Stimulated activated CD4-positive, alpha-beta T cell treated with anti-CD3 and anti-CD28 coated beads, Interleukin-12 subunit alpha, Interleukin-12 subunit beta, amount 100 ng/mL, for 4 hours (primary cell): Measurements from ENCODE around the gene CDK9.
"Not testable (repeated sequence)": the region's sequence is repeated elsewhere in the genome, so short reads cannot be mapped to it uniquely, and the experiment has no call there.

Experiments used
- DNase-seq: peaks from one replicate; pipeline ENCODE4 v3.0.0-alpha.2; 2020

The CDK9 gene

DNA sequence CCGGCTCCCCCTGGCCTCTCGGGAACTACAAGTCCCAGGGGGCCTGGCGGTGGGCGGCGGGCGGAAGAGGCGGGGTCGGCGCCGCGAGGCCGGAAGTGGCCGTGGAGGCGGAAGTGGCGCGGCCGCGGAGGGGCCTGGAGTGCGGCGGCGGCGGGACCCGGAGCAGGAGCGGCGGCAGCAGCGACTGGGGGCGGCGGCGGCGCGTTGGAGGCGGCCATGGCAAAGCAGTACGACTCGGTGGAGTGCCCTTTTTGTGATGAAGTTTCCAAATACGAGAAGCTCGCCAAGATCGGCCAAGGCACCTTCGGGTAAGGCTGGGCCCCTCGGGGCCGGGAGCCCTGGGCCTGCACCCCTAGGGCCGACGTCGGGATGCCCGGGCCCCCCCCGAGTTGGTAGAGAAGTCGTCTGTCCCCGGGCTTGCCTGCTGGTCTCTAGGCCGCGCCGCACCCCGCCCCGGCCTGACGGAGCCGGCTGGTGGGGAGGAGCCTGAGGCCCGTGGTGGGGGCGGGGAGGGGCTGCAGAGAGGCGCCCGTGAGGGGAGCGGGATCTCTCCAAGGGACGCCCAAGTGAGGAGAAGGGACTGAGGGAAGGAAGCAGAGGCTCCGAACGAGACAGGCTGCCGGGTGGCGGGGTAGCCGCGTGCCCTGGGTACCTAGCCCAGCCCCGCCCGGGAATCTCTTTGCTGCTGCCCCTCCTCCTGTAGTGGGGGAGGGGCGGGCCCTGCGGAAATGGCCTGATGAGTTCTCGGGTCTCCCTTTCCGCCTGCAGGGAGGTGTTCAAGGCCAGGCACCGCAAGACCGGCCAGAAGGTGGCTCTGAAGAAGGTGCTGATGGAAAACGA lies at the start of gene CDK9:
CDK9 (plus strand) TSS at position 102 of the 840 bp plus-strand sequence; CDS start at position 217, 115 bp downstream.
- peak; percentile 92 for DNase-seq

DNA sequence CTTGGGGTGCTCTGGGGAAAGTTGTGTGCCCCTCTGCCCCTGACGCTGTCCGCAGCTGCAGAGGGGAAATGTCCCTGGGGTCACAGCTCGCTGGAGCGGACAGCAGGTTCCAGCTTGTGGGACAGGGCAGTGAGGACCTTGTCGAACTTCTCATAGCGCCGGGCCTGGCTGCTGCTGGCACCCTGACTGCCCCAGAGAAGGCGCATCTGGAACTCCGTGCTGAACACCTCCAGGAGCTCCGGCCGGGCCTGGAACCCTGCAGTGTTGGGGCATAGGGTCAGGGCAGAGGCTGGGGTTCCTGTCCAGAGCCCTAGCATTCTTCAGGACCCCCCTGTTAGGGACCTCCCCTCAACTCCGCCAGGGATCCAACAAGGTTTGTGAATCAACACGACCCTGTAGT lies 47.2 kb upstream of the CDK9 start:
- DNase-seq, result no peak

DNA sequence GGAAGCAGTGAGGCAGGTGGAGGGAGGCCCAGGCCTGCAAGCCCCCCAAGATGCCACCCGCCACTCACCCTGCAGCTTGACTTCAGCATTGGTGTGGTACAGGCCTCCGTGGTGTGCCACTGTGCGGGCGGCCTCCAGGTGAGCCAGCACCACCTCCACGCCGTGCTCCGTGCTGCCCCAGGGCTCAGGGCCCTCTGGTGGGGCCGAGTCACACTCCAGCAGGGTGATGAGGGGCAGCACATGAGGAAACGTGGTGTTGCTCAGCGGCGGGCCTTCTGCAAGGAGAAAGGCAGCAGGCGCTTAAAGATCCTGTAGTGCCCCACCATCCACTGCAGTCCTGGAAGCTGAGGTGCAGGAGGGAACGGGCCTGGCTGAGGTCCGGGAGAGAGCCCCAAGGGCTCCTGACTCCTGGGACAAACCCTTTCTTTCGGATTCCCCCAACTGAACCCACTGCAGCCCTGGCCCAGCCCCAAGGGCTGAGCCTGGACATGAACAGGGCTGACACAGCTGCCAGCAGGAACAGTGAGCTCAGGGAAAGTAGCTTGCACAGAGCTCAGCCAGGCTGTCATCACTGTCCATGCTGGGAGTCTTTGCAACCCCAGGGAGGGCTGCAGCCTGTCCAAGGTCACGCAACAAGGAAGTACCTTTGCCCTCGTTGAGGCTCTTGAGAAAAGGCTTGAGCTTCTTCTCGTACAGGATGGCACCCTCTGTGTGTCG lies 46.1 kb upstream of the CDK9 start:
- DNase-seq, result no peak

DNA sequence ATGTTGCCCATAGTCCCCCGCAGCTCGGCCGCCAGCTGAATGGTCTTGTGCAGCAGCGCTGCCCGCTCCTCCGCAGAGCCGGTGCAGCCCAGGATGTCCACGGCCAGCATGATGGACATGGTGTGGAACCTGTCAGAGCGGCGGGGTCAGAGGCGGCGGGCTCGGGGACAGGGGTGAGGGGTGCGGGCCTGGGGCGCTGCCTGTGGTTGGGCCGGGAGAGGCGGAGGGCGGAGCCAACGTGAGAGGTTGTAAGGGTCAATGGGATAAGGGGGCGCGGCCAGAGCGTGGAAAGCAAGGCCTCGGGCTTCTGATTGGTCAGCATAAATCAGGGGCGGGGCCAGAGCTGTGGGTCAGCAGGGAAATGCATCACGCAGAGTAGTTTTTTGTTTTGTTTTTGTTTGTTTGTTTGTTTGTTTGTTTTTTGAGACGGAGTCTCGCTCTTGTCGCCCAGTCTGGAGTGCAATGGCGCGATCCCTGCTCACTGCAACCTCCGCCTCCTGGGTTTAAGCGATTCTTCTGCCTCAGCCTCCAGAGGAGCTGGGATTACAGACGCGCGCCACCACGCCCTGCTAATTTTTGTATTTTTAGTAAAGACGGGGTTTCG lies 43.9 kb upstream of the CDK9 start:
- no peak for DNase-seq

DNA sequence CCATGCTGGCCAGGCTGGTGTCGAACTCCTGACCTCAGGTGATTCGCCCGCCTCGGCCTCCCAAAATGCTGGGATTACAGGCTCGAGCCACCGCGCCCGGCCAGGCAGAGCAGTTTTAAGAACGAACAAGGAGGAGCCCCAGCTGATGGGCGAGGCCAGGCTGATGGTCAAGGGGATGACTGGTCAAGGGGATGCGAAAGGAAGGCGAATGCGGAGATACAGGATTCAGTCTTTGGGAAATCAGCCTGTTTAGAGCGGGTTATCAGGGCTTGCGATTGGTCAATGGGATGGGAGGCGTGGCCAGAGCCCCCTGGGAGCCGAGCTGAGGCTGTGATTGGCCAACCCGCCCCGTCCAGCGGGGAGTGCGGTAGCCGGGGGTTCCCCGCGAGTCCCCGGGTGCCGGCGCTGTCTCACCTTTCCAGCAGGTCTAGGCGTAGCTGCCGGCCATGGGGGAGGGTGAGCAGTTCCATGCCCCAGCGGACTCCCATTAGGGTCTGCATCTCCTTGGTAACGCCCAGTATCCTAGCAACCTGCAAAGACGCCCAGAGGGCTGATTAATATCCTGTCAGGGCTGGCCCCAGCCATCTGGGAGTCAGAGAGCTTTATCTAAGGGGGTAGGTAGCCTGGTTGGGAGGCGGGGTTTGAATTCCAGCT lies 43.3 kb upstream of the CDK9 start:
- DNase-seq, result no peak

DNA sequence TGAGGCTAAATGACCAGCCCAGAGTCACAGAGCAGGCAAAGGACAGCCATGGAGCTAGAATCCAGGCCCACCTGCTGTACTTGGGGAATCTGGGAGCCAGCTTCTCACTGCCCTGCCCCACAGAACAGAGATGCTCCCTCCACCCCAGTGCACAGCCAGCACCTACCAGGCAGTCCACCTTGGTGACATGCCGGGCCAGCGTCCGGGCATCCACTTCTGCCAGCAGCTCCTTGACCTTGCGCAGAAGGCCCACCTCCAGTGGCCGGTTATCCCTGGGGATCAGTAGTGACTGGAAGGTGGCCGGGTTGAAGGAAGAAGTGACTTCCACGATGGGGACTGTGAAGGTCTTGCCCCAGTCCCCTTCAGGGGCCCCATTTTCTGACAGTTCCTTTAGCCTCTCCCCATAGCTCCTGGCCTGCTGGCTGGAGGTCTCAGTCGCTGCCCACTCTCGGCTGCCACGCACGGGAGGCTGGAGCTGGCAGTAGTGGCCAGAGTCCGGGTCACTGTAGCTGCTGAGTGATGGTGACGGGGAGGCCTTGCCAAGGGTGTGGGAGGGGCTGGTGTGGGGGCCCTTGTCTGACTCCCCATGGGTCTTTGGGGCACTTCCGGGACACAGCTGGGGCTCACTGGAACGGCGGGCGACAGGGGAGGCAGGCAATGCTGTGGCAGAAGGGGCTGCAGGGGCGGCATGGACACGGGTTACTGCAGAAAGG lies 41.3 kb upstream of the CDK9 start:
- no peak for DNase-seq

DNA sequence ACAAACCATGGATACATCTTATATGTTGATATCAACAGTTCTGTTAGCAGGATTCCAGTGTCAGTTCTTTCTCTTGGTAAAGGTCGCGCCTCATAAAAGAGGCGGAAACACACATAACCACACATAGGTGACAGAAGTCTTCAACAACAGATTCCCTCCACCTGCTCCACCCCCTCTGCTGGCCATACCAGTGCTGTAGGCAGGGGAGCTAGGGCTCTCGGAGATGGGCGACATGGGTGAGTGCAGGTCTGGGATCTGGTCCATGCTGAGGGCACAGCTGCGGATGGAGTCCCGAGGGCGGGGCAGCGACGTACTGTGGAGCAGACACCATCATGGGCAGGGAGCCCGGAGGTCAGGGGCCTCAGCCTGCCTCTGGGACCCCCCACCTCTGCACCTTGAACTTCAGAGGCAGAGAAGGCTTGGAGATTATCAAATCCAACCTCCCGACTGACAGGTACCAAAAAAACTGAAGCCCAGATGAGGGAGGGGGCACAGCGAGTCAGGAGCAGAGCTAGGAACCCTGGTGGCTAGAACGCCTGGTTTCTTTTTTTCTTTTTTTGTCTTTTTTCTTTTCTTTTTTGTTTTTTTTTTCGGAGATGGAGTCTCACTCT lies 38.8 kb upstream of the CDK9 start:
- DNase-seq, result no peak

DNA sequence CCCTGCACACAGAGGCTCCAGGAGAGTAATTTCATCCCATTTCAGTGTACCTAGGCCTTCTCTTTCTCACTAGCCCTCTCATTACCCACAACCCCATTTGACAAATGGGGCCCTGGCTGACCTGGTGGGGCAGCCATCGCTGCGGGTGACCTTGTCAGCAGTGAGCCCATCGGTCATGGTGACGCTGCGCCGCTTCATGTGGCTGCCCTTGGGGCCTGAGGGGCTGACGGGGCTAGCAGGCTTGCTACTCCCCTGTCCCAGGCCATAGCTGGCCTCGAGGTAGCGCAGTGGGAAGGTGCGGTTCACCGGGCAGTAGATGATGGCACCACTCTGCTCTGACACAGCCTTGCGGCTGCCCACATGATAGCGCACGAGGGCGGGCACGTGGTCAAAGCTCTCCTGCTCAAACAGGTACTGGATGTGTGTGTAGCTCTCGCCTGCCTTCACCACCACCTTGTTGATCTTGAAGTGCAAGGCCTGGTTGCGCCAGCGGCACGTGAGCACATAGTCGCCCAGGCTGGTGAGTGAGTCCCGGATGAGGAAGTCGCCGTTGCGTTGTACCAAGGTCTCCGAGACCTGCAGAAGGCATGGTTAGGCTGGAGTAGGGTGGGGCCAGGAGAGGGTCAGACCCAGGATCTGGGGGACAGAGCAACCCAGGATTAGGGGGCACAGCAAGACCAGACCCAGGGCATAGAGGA lies 36.6 kb upstream of the CDK9 start:
- DNase-seq, result no peak

DNA sequence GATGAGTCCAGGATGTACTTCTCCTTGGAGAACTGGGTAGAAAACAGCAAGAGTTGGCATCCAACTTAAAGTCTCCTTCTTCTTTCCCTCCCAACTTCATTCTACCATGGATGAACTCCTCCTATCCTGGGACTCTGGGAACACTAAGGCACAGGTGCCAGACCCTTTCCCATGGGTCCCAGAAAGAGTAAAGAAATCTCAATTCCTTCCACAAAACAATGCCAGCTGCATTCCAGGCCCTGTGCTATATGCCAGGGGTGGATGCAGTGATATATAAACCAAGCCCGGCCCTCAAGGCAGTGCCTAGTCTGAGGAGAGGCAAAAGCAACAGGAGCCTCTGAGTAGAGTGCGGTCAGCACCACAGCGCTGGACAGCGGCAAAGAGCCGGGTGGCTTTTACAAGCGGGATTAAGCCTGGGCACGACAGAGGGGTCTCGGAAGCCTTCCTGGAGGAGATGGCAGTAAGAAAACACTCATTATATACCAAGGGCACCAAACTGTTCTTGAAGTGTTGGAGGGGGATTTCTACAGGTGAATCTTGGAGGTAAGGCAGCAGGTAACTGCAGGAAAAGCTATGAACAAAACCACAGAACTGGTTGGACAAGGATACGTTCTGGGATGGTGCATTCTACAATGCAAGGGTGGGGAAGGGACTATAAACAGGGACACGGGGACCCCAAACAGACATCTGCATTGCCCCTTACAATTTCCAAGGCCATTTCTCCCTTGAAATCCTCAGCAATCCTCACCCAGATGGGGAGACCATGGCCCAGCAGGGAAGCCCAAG lies 34.4 kb upstream of the CDK9 start:
- no peak for DNase-seq

DNA sequence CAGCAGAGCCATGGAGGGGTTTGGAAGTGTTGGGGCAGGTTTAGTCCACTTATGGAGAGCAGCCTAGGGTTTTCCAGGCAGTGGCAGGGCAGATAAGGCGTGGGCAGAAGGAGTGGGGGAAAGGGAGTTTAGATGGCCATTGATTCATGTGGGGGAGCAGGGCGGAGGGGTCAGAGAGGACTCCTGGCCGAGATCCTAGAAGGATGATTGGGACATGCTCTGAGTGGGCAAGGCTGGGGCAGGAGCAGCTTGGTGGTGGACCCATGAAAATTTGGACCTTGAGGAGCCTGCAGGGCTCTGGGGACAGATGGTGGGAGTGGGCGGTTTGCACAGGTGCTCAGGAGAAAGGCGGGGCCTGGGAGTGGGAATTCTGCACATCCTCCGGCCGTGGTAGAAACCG lies 32.7 kb upstream of the CDK9 start:
- no peak for DNase-seq

DNA sequence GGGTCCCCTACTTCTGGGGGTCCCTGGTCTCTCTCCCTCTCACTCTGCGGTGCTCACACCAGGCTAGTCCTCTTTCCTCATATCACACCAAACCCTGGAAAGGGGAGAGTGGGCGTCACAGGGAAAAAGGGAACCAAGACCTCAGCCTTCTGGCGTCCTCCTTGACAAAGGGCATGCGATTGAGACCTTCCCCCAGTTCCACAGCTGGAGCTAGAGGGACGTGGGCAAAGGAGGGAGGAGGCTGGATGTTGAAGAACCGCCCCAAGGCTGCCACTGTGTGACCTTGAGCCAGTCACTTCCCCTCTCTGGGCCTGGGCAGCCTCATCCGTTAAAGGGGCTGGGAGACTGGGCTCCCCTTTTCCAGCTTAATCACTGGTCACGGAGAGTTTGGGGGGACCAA lies 32.2 kb upstream of the CDK9 start:
- DNase-seq, result no peak

DNA sequence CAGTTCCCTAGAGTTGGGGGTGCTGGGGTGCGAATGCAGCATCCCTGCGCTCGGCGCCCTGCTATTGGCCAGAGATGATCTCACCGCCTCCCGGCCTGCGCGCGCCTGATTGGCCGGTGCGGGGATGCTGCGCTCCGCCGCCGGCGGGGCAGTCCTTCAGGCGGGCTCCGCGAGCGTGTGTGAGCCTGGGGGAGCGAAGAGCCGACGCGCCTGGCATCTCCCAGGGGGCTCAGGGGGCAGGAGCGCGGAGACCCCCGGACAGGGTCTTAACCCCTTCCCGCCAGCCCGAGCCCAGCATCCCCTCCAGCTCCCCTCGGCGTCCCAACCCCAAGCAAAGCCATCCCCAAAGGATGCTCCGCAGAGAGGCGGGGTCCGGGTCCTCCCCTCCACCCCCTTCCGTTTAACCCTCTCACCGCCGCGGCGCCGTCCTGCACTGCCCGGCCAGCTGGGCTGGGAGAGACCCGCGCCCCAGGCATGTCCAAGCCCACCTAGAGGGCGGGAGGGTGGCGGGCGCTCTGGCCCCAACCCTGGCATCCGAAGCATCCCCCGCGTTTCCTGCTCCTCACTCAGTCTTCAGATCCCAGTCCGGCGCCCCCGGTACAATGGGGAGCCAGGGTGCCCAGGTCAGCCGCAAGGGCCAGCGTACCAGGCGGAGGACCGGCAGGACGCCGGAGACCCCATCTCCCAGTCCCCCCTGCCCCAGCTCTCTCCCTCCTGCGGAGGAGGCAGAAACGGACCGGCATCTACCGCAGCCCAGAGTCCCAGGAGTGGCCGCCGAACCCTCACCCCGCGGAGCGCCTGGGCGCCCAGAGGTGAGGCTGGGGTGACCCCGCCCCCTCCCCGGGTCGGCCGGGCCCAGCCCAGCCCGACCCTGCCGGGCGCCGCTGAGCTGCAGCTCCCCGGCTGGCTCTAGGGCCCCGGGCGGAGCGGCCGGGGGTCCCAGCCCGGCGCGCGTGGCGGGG lies 31.5 kb upstream of the CDK9 start:
- DNase-seq, result no peak

DNA sequence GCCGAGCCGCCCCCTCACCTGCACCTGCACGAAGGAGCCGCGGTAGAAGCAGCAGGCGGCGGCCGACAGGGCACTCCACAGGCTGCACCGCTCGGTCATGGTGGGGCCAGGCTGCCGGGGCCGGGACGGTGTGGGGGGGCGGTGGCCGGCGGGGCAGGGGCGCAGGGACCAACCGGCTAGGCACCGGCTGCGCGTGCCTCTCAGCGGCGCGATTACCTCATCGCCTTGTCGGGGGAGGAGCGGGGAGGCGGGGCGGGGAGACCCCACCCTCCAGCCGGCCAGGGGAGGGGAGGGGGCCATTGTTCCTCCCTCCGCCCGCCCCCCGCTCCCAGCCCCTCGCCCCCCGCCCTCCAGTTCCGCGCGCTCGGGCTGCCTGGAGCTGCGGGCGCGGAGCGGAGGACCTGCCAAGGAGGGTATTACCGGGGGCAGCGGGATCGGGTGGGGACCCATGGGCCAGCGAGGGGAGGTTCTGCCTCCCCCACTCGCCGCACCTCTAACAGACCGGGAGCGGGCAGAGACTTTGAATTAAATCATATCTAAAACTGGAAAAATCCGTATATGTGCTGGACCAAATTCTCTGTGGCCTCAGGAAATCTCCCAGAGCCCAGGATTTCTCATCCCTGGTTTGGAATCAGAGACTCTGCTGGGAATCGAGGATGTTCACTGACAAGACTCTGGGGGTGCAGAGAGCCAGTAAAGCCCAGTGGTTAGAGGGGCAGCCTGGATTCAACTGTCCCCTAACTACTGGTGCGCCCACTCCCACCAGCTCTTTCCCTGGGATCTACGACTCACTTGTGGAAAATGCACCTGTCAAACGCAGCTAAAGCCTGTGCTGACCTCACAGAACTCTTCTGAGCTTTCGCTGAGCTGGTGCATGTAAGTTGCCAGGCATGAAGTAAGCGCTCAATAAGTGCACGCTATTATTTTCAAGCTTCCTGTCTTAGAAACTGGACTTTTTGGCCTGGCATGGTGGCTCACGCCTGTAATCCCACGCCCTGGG lies 30.5 kb upstream of the CDK9 start:
- DNase-seq, result no peak

DNA sequence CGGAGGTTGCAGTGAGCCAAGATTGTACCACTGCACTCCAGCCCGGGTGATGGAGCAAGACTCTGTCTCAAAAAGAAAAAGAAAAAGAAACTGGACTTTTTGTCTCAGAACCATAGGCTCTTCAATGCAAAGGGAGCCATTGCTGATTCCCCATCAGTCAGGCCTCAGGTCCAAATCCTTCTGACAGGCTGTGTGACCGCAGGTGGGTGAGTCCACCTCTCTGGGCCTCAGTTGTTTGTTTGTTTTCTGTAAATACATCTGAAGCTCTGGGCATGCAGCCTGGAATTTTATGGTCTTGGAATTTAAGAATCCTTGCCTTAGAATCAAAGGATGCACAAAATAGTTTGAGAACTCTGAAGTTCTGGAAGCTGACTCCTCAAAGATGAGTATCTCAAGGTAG lies 29.6 kb upstream of the CDK9 start:
- DNase-seq, result no peak

DNA sequence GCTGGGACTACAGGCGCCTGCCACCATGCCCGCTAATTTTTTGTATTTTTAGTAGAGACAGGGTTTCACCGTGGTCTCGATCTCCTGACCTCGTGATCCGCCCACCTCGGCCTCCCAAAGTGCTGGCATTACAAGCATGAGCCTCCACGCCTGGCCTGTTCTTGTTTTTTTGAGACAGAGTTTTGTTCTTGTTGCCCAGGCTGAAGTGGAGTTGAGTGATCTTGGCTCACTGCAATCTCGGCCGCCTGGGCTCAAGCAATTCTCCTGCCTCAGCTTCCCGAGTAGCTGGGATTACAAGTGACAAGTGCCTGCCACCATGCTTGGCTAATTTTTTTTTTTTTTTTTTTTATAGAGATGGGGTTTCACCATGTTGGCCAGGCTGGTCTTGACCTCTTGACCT lies 29.1 kb upstream of the CDK9 start:
- DNase-seq, result not testable (repeated sequence)

DNA sequence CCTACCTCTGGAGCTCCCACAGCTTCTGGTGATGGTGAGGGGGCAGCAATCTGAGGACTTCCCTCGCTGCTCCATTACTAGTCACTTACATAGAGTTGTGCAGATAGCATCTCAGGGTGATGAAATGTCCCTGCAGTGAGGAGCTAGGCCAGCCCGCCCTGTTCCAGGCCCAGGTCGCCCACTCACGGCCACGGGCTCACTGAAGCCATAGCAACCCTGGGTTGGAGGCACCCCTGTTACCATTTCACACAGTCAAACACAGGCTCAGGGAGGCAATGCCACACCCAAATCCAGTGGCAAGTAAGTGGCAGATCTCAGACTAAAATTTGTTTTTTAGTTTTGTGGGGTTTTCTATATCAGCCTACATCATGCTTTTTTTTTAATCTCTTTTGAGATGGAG lies 27.0 kb upstream of the CDK9 start:
- no peak for DNase-seq

DNA sequence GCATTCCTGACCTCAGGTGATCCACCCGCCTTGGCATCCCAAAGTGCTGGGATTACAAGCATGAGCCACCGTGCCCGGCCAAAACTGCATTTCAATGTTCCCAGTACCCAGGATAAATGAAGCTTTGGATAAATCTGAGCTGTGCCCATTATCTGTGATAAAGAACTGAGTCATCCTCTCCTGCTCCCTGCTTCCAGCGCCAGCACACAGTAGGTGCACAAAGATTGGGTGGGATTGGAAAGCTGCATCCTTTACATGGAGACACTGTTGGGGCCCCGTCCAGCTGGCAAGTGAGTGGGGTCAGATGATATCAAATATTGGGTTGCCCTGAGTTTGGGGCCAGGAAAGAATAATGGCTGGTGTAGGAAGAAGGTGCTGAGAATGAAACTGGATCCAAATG lies 24.8 kb upstream of the CDK9 start:
- no peak for DNase-seq

DNA sequence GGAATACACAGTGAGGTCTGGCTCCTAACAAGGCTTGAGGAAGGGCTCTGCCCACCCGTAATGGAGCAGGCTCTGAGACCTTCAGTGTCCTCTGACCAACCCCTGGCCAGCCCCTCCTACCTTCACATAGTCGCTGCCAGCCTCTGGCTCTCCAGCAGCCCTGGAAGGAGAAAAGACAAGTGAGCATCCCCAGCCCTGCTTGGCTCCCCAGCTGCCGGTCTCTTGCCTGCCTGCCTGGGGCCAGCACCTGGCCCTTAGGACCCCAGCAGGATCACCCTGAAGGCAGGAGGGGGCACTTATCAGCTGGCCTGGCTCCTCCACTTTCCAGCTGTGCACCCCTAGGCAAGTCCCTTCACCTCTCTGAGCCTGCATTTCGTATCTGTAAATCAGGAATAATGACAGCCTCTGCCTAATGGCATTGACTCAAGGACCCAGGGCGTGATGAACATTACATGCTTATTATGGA lies 24.3 kb upstream of the CDK9 start:
- no peak for DNase-seq
